H1 (cell line): ENCODE data around the gene DHX34. TPM values are rescaled to one million over a fixed set of nuclear protein-coding genes. Genes with fewer than 3 reads are reported as not detected.
A peak's percentile ranks its signal among the peaks of the same experiment; 100 is the strongest.

Experiments used
- CTCF ChIA-PET: fragments of 300-600 bp; sonication (Branson Sonifier 250); formaldehyde crosslinking; loops from one replicate; lab custom pipeline; 2021; ENCODE audit not compliant: partially characterized antibody; lab: Charles Lee
- POLR2A ChIA-PET: fragments of 300-600 bp; sonication (Branson Sonifier 250); formaldehyde crosslinking; loops from one replicate; lab custom pipeline; 2021; ENCODE audit warnings: inconsistent platforms; ENCODE audit not compliant: partially characterized antibody; lab: Charles Lee
- DNase-seq, 2 experiments: peaks; one replicate each; pipeline versions ENCODE4 v3.0.0 to v3.0.0-alpha.2; 2010 to 2022; ENCODE audit warnings: low spot score in 2 of 2, low read depth in 1 of 2, mixed read lengths in 1 of 2
- FAIRE-seq: peaks from 2 replicates; lab custom pipeline; 2011; peaks lifted over from hg19 to GRCh38; lab: Jason Lieb, UNC
- H2AFZ ChIP-seq: 2 replicates; pipeline ENCODE4 v1.8.1; 2012; ENCODE audit warnings: low read length, inconsistent platforms
- H2AK5ac ChIP-seq: 2 replicates; pipeline ENCODE4 v1.6.1; 2013; ENCODE audit warnings: low read depth, low read length
- H2BK120ac ChIP-seq: replicated peaks from 2 replicates; pipeline ENCODE3; 2013; ENCODE audit warnings: low read depth, low read length, inconsistent platforms
- H2BK12ac ChIP-seq: 2 replicates; pipeline ENCODE4 v1.6.1; 2013; ENCODE audit warnings: low read depth, low read length
- H2BK15ac ChIP-seq: 2 replicates; pipeline ENCODE4 v1.6.1; 2013; ENCODE audit warnings: low read length
- H2BK20ac ChIP-seq: 2 replicates; pipeline ENCODE4 v1.6.1; 2013; ENCODE audit warnings: low read length
- H2BK5ac ChIP-seq: 2 replicates; pipeline ENCODE4 v1.6.1; 2013; ENCODE audit warnings: low read depth, low read length
- H3K14ac ChIP-seq: 2 replicates; pipeline ENCODE4 v1.6.1; 2013; ENCODE audit warnings: inconsistent platforms; ENCODE audit not compliant: insufficient read length
- H3K18ac ChIP-seq: 2 replicates; pipeline ENCODE4 v1.6.1; 2013; ENCODE audit warnings: low read length; ENCODE audit errors: extremely low read depth
- H3K23ac ChIP-seq: 2 replicates; pipeline ENCODE4 v1.6.1; 2013; ENCODE audit warnings: inconsistent platforms; ENCODE audit not compliant: insufficient read length
- H3K23me2 ChIP-seq: 2 replicates; pipeline ENCODE4 v1.6.1; 2013; ENCODE audit warnings: low read depth, low read length
- H3K27ac ChIP-seq: 2 replicates; pipeline ENCODE4 v1.6.1; 2011; ENCODE audit warnings: low read depth, low read length, inconsistent platforms
- H3K27me3 ChIP-seq, 4 experiments: replicated peaks in 1 of 4; 1 replicate in 1 of 4; 2 replicates in 3 of 4; pipeline versions ENCODE4 v1.6.1 to v1.8.1; 2011 to 2013; ENCODE audit warnings: low read length in 3 of 4, mild to moderate bottlenecking in 3 of 4, inconsistent platforms in 2 of 4, mixed read lengths in 2 of 4, moderate library complexity in 1 of 4; ENCODE audit not compliant: control insufficient read depth in 3 of 4, insufficient read depth in 3 of 4; ENCODE audit errors: extremely low read depth in 1 of 4
- H3K36me3 ChIP-seq, 4 experiments: 2 replicates each; pipeline versions ENCODE4 v1.6.1 to v1.8.1; 2011 to 2013; ENCODE audit warnings: mild to moderate bottlenecking in 4 of 4, low read length in 3 of 4, moderate library complexity in 2 of 4, control low read depth in 1 of 4, inconsistent platforms in 1 of 4; ENCODE audit not compliant: insufficient read depth in 4 of 4, control insufficient read depth in 2 of 4
- H3K4ac ChIP-seq: replicated peaks from 2 replicates; pipeline ENCODE3; 2013; ENCODE audit warnings: low read length, low read depth, mixed read lengths, inconsistent platforms; ENCODE audit not compliant: insufficient read length
- H3K4me1 ChIP-seq, 4 experiments: replicated peaks in 1 of 4; 1 replicate in 1 of 4; 2 replicates in 3 of 4; pipeline versions ENCODE4 v1.6.1 to v1.8.1; 2011 to 2013; ENCODE audit warnings: low read length in 3 of 4, inconsistent platforms in 2 of 4, mixed read lengths in 1 of 4; ENCODE audit not compliant: insufficient read depth in 4 of 4, control insufficient read depth in 3 of 4
- H3K4me2 ChIP-seq, 2 experiments: 2 replicates each; pipeline versions ENCODE4 v1.6.1 to v1.8.1; 2011 to 2013; ENCODE audit warnings: low read depth in 2 of 2, low read length in 2 of 2, control low read depth in 1 of 2, inconsistent platforms in 1 of 2, mild to moderate bottlenecking in 1 of 2; ENCODE audit not compliant: insufficient read depth in 1 of 2
- H3K4me3 ChIP-seq, 4 experiments: fragments of 200-600, 300-600 bp in 1 of 4; sonication (generic), shearing (Covaris generic), sonication (Bioruptor Twin) in 1 of 4; 2 replicates each; pipeline versions ENCODE4 v1.5.1 to v1.8.1; 2011 to 2016; ENCODE audit warnings: low read length in 4 of 4, low read depth in 3 of 4, control low read depth in 2 of 4, inconsistent platforms in 2 of 4, mild to moderate bottlenecking in 2 of 4, mixed read lengths in 1 of 4, moderate library complexity in 1 of 4; ENCODE audit not compliant: insufficient read depth in 2 of 4; ENCODE audit errors: extremely low read depth in 1 of 4
- H3K56ac ChIP-seq: replicated peaks from 2 replicates; pipeline ENCODE3; 2013; ENCODE audit warnings: low read depth, mild to moderate bottlenecking, mixed read lengths, low read length, inconsistent platforms; ENCODE audit not compliant: insufficient read length
- H3K79me1 ChIP-seq: 2 replicates; pipeline ENCODE4 v1.6.1; 2013; ENCODE audit warnings: low read depth, low read length, control low read depth
- H3K79me2 ChIP-seq, 2 experiments: 2 replicates each; pipeline versions ENCODE4 v1.6.1 to v1.8.1; 2012 to 2013; ENCODE audit warnings: low read length in 2 of 2, mild to moderate bottlenecking in 2 of 2, inconsistent platforms in 1 of 2; ENCODE audit not compliant: insufficient read depth in 2 of 2, control insufficient read depth in 1 of 2
- H3K9ac ChIP-seq, 4 experiments: replicated peaks in 1 of 4; 1 replicate in 1 of 4; 2 replicates in 3 of 4; pipeline versions ENCODE4 v1.6.1 to v1.8.1; 2011 to 2013; ENCODE audit warnings: low read depth in 3 of 4, low read length in 3 of 4, control low read depth in 2 of 4, mild to moderate bottlenecking in 2 of 4, moderate library complexity in 2 of 4, inconsistent platforms in 1 of 4; ENCODE audit errors: extremely low read depth in 1 of 4
- H3K9me3 ChIP-seq, 2 experiments: 2 replicates each; pipeline versions ENCODE4 v1.6.1 to v1.8.1; 2012 to 2013; ENCODE audit warnings: mild to moderate bottlenecking in 2 of 2, moderate library complexity in 2 of 2, control low read depth in 1 of 2, inconsistent platforms in 1 of 2, low read depth in 1 of 2, low read length in 1 of 2, mixed read lengths in 1 of 2; ENCODE audit not compliant: insufficient read depth in 2 of 2
- H4K20me1 ChIP-seq, 2 experiments: replicated peaks in 1 of 2; 2 replicates each; pipeline versions ENCODE3 to v1.8.1; 2011 to 2013; ENCODE audit warnings: inconsistent platforms in 2 of 2, low read length in 2 of 2, mild to moderate bottlenecking in 1 of 2; ENCODE audit not compliant: insufficient read depth in 2 of 2, control insufficient read depth in 1 of 2
- H4K5ac ChIP-seq: 2 replicates; pipeline ENCODE4 v1.6.1; 2013; ENCODE audit warnings: low read length, low read depth, mixed read lengths, inconsistent platforms; ENCODE audit not compliant: insufficient read length
- H4K8ac ChIP-seq: 2 replicates; pipeline ENCODE4 v1.8.0; 2013; ENCODE audit warnings: mild to moderate bottlenecking, moderate library complexity, low read length, inconsistent platforms; ENCODE audit not compliant: insufficient read depth; ENCODE audit errors: extremely low read depth
- H4K91ac ChIP-seq: replicated peaks from 2 replicates; pipeline ENCODE3; 2013; ENCODE audit warnings: low read length, mixed read lengths, inconsistent platforms; ENCODE audit not compliant: insufficient read length
- CBX5 ChIP-seq: fragments of 300-800, 300-1000 bp; sonication (generic); IDR thresholded peaks from 2 replicates; pipeline ENCODE4 v1.7.1; 2016; ENCODE audit warnings: antibody characterized with exemption, low read length, low read depth
- CBX8 ChIP-seq: fragments of 300-800, 300-1000 bp; sonication (generic); IDR thresholded peaks from 2 replicates; pipeline ENCODE4 v1.7.1; 2016; ENCODE audit warnings: low read depth, low read length, borderline replicate concordance
- CHD2 ChIP-seq: IDR thresholded peaks from 2 replicates; pipeline ENCODE4 v1.6.1; 2012; ENCODE audit warnings: low read length, improper control_type of control experiment
- EZH2 ChIP-seq: fragments of 200-600 bp; sonication (generic); IDR thresholded peaks from 2 replicates; pipeline ENCODE4 v1.7.1; 2012; ENCODE audit warnings: low read depth, mild to moderate bottlenecking, moderate library complexity, low read length, inconsistent platforms; ENCODE audit not compliant: severe bottlenecking
- JUN ChIP-seq: IDR thresholded peaks from 2 replicates; pipeline ENCODE4 v1.6.1; 2011; ENCODE audit warnings: low read depth, mild to moderate bottlenecking, improper control_type of control experiment, low read length
- NANOG ChIP-seq: IDR thresholded peaks from 2 replicates; pipeline ENCODE4 v1.6.1; 2011; ENCODE audit warnings: low read length, low read depth, mild to moderate bottlenecking, inconsistent platforms; ENCODE audit not compliant: insufficient read depth, poor library complexity, severe bottlenecking
- PHF8 ChIP-seq: fragments of 200-600 bp; sonication (generic); conservative IDR thresholded peaks from 2 replicates; pipeline ENCODE4 v1.7.1; 2012; ENCODE audit warnings: low read depth, mild to moderate bottlenecking, inconsistent platforms, low read length, moderate library complexity
- POU5F1 ChIP-seq: IDR thresholded peaks from 2 replicates; pipeline ENCODE4 v1.6.1; 2011; ENCODE audit warnings: low read depth, mild to moderate bottlenecking, low read length, moderate library complexity
- RBBP5 ChIP-seq: IDR thresholded peaks from 2 replicates; pipeline ENCODE4 v1.7.1; 2012; ENCODE audit warnings: low read depth, mild to moderate bottlenecking, inconsistent platforms, low read length, moderate library complexity, borderline replicate concordance
- SIX5 ChIP-seq: IDR thresholded peaks from 2 replicates; pipeline ENCODE4 v1.6.1; 2011; ENCODE audit warnings: mild to moderate bottlenecking, low read depth, low read length
- TAF1 ChIP-seq: IDR thresholded peaks from 2 replicates; pipeline ENCODE4 v1.6.1; 2011; ENCODE audit warnings: mild to moderate bottlenecking, low read depth, low read length
- TEAD4 ChIP-seq: IDR thresholded peaks from 2 replicates; pipeline ENCODE4 v1.6.1; 2012; ENCODE audit warnings: low read depth, low read length, inconsistent platforms, mixed read lengths
- WGBS, 2 experiments: shearing (Covaris generic) in 1 of 2; methylation state at CpG; one replicate each; pipeline versions ENCODE4 v1.1.6 to v1.1.7; 2013 to 2015; ENCODE audit warnings: low lambda C conversion rate in 2 of 2, mixed read lengths in 2 of 2, inconsistent platforms in 1 of 2, low coverage in 1 of 2, missing lambda C conversion rate in 1 of 2; ENCODE audit not compliant: insufficient replicate concordance in 2 of 2, insufficient coverage in 1 of 2, insufficient read length in 1 of 2; ENCODE audit errors: extremely low coverage in 1 of 2, missing lambda C conversion rate in 1 of 2; 5-methylcytosine and 5-hydroxymethylcytosine counted together
- polyA plus RNA-seq, 7 experiments: library from polyadenylated mRNA; depleted of rRNA in 3 of 7; stranded (reverse) in 5 of 7; unstranded in 2 of 7; fragments of >200 nt in 5 of 7; fragments of 200-250 nt in 2 of 7; gene quantifications; 1 replicate in 5 of 7; 2 replicates in 1 of 7; 4 replicates in 1 of 7; pipeline versions ENCODE4 v1.2.1 to v1.2.3, GENCODE V29; 2011 to 2013; ENCODE audit warnings: missing spikeins in 2 of 7, mixed read lengths in 2 of 7
- total RNA-seq: library from RNA; stranded (reverse); fragmentation: NEBNext Ultra II Directional; extraction: Animal tissue kit (Norgen Biotek cat#: 25700); gene quantifications from 2 replicates; pipeline ENCODE4 v1.2.1, GENCODE V29; 2021
- TF ChIP-seq, protein P1 (sequence below): IDR thresholded peaks from 2 replicates; pipeline ENCODE4 v1.6.1; 2012; ENCODE audit warnings: inconsistent platforms

The DHX34 gene
- total and polyA plus RNA-seq, 2 of the 8 experiments (the other 6 are each of a cell fraction or from before 2014, with no cell fraction given), result 17.5 to 24.3 TPM

- Histone ChIP-seq H3K23ac (no peak overlapping the region), H3K23me2 (no peaks in the 10 kb centered on the region), H4K8ac (no peak overlapping the region), H3K4ac (no peak overlapping the region), H3K4me2 (no peak overlapping the region), H3K14ac (no peak overlapping the region), H2AK5ac (no peak overlapping the region), H2BK5ac (0 out of 2 replicates have a peak overlapping the region, but pooled peaks have one; percentile 61), H2AFZ (no peak overlapping the region), H2BK20ac (no peak overlapping the region), H3K27ac (no peak overlapping the region), H3K27me3 (no peaks in the 10 kb centered on the region; a peak in 1 of 7 replicates), H4K91ac (peak overlapping the region; percentile 34), H4K20me1 (no peaks in the 10 kb centered on the region), H2BK15ac (peak overlapping the region; percentile 97; the same call in 1 of the 2 replicates), H4K5ac (no peak overlapping the region), H3K4me1 (peaks cover 0 to 3% (median 0%) of the 10 kb centered on the region in 4 experiments; a peak in 4 of 7 replicates), H2BK120ac (no peak overlapping the region), H3K79me1 (no peaks in the 10 kb centered on the region), H3K56ac (no peak overlapping the region), H3K79me2 (no peaks in the 10 kb centered on the region), H3K18ac (no peak overlapping the region), H3K9ac (no peak overlapping the region), H3K9me3 (peaks cover 0 to 7% of the 10 kb centered on the region in 2 experiments; a peak in 2 of 4 replicates), H3K36me3 (no peaks in the 10 kb centered on the region), H3K4me3 (no peak overlapping the region), H2BK12ac (peak overlapping the region; percentile 85; the same call in 1 of the 2 replicates)
- POLR2A ChIA-PET, result interaction anchor here (0.7 to 1.4 kb wide), 5 partner anchors 13 to 115 kb away, joined by 3 to 6 read pairs (median 3); partner anchors contain the start of gene INAFM1
- WGBS, 2 experiments, result 88% methylated on average over 9 of the region's 9 CpGs; no CpG with 5 or more reads in 1 of the 2 experiments
- CTCF ChIA-PET, result interaction anchor here (0.6 to 4.1 kb wide), 9 partner anchors 11 to 405 kb away, joined by 3 to 32 read pairs (median 4); partner anchors contain the start of gene DHX34
- no peak for FAIRE-seq
- no peak for DNase-seq
- TF ChIP-seq POU5F1 (no peak), TEAD4 (no peak), CHD2 (no peak), RBBP5 (no peak), CBX5 (no peak), TAF1 (no peak), CBX8 (no peak), PHF8 (no peak), JUN (no peak), NANOG (no peak), SIX5 (no peak), EZH2 (no peak)
- TF ChIP-seq, protein P1, sequence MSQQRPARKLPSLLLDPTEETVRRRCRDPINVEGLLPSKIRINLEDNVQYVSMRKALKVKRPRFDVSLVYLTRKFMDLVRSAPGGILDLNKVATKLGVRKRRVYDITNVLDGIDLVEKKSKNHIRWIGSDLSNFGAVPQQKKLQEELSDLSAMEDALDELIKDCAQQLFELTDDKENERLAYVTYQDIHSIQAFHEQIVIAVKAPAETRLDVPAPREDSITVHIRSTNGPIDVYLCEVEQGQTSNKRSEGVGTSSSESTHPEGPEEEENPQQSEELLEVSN, result no peak
Observed at GRCh38 chr19:47389150-47389556, 40.0 kb downstream of the DHX34 start.
